ENCODE results near the gene NPHP1.
"Not testable (repeated sequence)": the region's sequence is repeated elsewhere in the genome, so short reads cannot be mapped to it uniquely, and the experiment has no call there.

NPHP1 gene

GRCh38 chr2:110204408-110205385 is at the start of gene NPHP1:
NPHP1 (minus strand) TSS chr2:110205013; CDS start chr2:110204968, 45 bp downstream.
- peak; percentile 85 for DNase-seq

GRCh38 chr2:110248081-110248795 is 43.4 kb upstream of the NPHP1 start:
- not testable (repeated sequence) for DNase-seq

- DNase-seq: not testable (repeated sequence)
These were observed 40.9 kb upstream of the NPHP1 start for GRCh38 chr2:110245488-110246435.

GRCh38 chr2:110243283-110243682 is 38.5 kb upstream of the NPHP1 start:
- DNase-seq: not testable (repeated sequence)

- DNase-seq: not testable (repeated sequence)
These were observed 29.7 kb upstream of the NPHP1 start for GRCh38 chr2:110234514-110234913.

GRCh38 chr2:110229886-110230285 is 25.1 kb upstream of the NPHP1 start:
- not testable (repeated sequence) for DNase-seq

GRCh38 chr2:110222626-110223025 is 17.8 kb upstream of the NPHP1 start:
- DNase-seq: not testable (repeated sequence)

GRCh38 chr2:110221938-110222337 is 17.1 kb upstream of the NPHP1 start:
- DNase-seq: no peak

- DNase-seq: no peak
These were observed 15.4 kb upstream of the NPHP1 start for GRCh38 chr2:110220190-110220564.

GRCh38 chr2:110219496-110220189 is 14.8 kb upstream of the NPHP1 start:
- no peak for DNase-seq

GRCh38 chr2:110218889-110219288 is 14.1 kb upstream of the NPHP1 start:
- not testable (repeated sequence) for DNase-seq

GRCh38 chr2:110216803-110217202 is 12.0 kb upstream of the NPHP1 start:
- no peak for DNase-seq

- no peak for DNase-seq
These were observed 11.4 kb upstream of the NPHP1 start for GRCh38 chr2:110216199-110216598.

- DNase-seq: no peak
These were observed 10.8 kb upstream of the NPHP1 start for GRCh38 chr2:110215566-110216158.

- DNase-seq: no peak
These were observed 10.3 kb upstream of the NPHP1 start for GRCh38 chr2:110215091-110215490.

GRCh38 chr2:110213522-110213921 is 8.7 kb upstream of the NPHP1 start:
- DNase-seq: not testable (repeated sequence)

- DNase-seq: peak; percentile 78
These were observed 7.4 kb upstream of the NPHP1 start, which contains the start of gene MTLN for GRCh38 chr2:110211938-110212858. MTLN (minus strand) TSS chr2:110212547; CDS start chr2:110212525, 22 bp downstream.

- DNase-seq: no peak
These were observed 1.0 kb upstream of the NPHP1 start for GRCh38 chr2:110205660-110206455.

- no peak for DNase-seq
These were observed 6.8 kb downstream of the NPHP1 start for GRCh38 chr2:110198016-110198415.
